CD4-positive, alpha-beta T cell treated with Interferon alpha-2 for 1 hour (primary cell): Measurements from ENCODE around the gene DHCR24.

ENCODE experiments used
- DNase-seq, 2 donors: peaks; one replicate each; pipeline ENCODE4 v3.0.0-alpha.2; 2020 to 2022

DHCR24 gene

DNA sequence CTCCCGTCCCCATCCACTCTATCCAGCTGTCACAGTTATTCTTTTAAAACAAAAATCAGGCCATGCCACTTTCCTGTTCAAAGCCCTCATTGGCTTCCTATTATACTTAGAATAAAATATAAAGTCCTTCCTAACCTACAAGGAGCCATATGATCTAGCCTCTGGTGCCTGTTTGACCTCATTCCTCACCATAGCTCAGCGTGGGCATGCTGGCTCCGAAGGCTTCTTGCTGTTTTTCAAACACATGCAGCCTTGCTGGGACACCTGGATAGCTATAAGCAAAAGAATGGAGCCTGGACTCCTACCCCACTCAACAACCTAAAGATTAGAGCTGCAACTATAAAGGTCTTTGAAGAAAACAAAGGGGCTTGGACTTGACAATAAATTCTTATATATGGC lies 23.7 kb downstream of the DHCR24 start:
- DNase-seq, result no peak

GRCh38 chr1:54861070-54861761 lies 25.8 kb downstream of the DHCR24 start:
- peak in 1 of 2 donors; percentile 3 for DNase-seq

- no peak for DNase-seq
These were observed 27.1 kb downstream of the DHCR24 start for GRCh38 chr1:54859700-54860391.

- DNase-seq, result no peak
These were observed 29.0 kb downstream of the DHCR24 start for GRCh38 chr1:54857746-54858561.

DNA sequence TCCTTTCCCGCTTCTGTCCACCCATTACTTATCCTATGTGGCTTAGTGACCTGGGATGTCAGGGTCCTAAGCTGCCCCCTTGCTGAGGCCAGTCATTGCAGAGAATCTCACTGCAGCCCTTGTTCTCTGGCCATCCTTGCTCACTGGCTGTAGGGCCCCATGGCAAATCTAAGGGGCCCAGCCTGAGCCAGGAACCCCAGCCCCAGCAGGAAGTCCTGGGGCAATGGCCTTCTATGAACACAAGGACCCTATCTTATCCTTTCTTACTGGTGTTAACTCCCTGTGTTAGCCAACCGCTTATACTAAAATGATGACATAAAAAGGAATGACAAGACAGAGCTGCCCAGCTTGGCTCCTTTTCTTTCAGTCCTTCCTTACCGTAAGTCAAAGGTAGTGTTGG lies 29.9 kb downstream of the DHCR24 start:
- no peak for DNase-seq

DNA sequence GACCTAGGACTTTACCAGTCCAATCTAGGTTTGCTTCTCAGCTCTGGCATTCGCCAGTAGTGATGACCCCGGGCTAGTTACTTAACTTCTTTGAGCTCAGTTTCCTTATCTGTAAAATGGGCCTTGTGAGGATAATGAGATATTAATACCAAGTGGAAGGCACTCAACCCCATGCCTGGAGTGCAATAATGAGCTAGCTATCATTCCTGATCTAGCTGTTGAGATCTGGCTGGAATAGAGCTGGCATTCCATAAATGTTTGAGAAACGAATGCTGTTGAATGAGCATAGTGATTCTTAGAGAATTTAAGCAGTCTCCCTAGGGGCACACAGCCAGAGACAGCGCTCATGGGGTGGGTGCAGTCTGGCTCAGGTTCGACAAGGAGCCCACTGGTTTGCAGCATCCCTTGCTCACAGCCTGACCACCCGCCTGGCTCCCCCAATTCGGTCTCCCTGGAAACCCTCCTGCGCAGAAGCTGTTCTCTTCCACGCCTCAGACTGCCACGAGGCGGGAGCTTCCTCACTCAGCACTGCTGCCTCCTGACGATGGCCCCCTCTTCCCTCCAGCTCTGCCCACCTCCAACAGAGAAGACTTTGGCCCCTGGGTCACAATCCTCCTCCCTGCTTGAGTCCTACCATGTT lies 32.5 kb downstream of the DHCR24 start:
- DNase-seq, result no peak

DNA sequence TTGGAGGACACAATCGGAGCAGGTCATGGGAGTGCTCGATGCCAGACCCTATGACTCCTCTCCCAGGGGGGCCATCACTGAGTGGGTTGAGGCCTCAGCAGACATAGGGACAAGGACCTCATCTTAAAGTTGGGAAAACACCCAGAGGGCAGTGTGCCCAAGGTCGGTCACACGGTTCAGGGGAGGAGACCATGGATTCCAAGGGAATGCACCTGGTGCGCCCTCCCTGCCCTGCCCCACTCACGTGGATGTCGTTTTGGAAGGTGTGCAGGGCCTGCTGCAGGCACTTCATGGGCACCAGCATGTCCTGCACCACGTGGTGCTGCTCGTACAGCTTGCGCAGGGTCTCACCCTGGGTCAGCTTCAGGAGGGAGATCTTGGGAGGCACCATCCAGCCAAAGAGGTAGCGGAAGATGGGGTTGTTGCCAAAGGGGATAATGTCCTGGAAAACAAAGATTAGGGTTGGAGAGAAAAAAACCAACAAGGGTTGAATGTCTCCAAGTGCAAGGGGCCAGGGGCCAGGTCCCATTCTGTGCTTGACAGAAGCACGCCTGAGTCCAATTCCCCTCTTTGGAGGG lies 33.1 kb downstream of the DHCR24 start:
- no peak for DNase-seq

DNA sequence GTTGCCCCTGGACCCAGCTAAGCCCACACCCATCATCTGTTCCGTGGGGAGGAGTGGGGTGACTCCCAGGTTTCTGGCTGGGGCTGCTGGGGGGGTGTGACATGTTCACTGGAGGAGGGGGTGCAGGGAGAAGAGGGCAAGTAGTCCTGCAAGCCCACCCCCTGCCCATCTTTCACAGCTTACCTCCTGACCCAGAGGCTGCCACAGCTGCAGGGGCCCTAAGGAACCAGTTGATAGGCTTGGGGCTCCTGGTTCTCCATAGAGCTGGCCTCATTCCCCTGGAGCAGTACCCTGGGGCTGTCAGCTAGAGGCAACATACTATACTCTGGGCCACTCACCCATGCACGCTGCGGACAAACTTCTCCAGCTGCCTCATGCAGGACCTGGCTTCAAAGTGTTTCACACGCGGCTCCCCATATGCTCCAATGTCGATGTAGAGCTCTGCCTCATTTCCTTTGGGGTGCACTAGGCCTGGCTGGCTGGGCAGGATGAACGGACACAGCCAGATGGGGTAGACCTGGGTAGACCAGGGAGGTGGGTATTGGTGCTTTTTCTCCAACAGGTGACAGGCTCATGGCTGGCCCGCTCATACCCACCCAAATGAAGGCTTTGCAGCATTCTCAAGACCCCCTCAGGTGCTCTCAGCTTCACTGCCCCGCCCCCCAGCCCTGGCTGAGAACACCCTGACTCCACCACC lies 33.8 kb downstream of the DHCR24 start:
- no peak for DNase-seq

GRCh38 chr1:54851936-54852524 lies 35.0 kb downstream of the DHCR24 start:
- DNase-seq, result no peak

DNA sequence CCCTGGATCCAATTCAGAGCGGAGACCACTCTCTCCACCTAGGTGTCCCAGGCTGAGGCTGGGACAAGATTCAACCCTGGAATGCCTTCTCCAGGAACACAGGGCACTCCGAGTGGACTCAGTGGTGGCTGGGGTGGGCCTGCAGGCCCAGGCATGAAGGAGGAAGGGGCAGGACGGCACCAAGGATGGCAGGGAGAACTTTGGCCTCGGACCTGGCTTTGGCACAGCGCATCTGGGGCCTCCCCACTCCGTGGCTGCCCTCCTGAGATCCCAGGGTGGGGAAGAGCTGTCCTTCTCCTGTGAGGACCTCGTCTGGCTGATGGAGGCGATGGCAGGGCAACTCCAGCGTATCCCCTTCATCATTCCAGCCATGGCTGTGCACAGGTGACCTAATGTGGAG lies 35.6 kb downstream of the DHCR24 start:
- DNase-seq, result no peak

- DNase-seq, result no peak
These were observed 36.3 kb downstream of the DHCR24 start for GRCh38 chr1:54850737-54851136.

- DNase-seq, result no peak
These were observed 36.8 kb downstream of the DHCR24 start for GRCh38 chr1:54850069-54850730.

DNA sequence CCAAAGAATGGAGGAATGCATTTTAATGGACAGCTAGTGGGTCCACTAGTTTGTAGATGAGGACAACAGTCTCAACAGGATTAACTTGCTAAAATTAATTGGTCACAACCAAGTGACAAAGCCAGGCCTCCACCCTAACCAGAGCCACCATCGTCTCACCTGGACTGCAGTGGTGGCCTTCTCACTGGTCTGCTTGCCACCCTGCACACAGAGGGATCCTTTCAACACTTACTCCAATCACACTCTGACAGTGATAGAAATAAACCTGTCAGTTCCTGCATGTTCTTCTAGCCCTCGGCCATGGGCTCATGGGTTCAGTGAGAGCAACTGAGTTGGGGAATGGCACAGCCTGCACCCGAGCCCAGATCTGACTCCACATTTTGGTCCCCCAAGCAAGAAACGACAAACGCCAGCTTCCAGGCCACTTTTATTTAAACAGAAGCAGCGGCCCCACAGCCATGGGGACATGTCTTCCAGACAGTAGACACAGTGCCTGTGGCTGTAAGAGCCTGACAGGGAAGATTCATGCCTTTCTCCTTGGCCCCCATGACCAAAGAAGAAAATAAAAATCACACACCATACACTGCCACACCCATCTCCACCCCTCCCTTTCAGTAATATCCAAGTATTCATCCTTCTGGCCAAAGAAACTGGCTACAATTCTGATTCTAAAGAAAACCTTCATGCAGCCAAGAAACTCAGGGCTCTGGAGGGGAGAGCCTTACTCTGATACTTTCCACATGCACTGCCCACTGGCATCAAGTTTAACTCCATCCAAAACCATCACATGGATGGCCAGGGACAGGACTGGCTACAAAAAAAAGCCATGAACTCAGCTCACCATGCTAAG lies 37.6 kb downstream of the DHCR24 start:
- no peak for DNase-seq

DNA sequence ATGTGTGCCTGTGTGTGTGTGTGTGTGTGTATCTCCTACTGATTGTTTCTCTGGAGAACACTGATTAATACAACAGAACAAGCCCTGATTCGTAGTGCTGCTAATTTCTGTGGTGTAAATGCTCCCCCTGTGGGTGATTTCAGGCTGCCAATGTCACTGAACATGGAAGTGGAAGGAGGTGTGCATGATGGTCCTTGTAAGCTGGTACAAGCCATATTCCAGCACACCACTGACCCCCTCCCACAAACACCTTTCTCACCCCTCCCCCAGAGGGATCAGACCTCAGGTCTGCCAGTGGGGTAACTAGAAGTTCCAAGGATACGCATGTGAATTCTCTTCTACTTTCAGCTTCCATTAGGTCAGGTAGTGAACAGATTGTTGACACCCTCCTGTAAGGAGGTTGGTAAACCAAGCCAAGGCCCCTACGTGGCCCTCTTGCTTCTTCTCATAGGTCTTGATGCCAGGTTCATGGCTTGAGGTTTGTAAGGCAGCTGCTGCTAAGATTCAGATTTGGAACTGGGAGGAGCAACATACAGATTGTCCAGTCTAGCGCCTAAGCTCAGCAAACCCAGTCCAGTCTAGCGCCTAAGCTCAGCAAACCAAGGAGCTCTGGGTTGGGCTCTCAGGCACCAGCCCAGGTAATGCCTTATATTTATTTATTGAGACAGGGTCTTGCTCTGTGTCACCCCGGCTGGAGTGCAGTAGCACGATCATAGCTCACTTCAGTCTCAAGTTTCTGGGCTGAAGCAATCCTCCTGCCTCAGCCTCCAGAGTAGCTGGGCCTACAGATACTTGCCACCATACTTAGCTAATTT lies 38.7 kb downstream of the DHCR24 start:
- no peak for DNase-seq

GRCh38 chr1:54846716-54847284 lies 40.2 kb downstream of the DHCR24 start:
- DNase-seq, result no peak

DNA sequence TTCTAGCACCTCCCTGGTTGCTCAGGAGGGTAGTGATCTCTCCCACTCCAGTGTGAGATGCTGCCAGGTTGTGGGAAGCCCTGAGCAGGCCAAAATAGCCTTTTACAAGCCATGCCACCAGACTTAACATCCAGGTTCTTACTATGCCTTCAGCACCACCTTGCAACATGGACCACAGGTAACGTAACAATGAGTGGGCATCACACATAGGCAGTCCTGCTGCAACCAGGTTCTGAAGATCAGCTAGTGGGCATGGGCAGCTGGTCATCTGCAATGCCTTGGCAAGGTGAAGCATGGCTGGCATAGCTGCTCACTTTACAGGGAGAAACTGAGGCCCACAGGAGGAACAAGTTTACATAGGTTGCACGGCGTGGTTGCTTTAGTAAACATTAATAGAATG lies 40.7 kb downstream of the DHCR24 start:
- DNase-seq, result no peak

GRCh38 chr1:54845772-54846171 lies 41.2 kb downstream of the DHCR24 start:
- no peak for DNase-seq

GRCh38 chr1:54844564-54844963 lies 42.4 kb downstream of the DHCR24 start:
- DNase-seq, result no peak

GRCh38 chr1:54843449-54843848 lies 43.5 kb downstream of the DHCR24 start:
- no peak for DNase-seq
